Central memory CD8-positive, alpha-beta T cell (primary cell): Measurements from ENCODE around the gene SLCO1A2.
"Not testable (repeated sequence)": the region's sequence is repeated elsewhere in the genome, so short reads cannot be mapped to it uniquely, and the experiment has no call there.

ENCODE experiments used
- ATAC-seq: fragments of 150-1000 bp; cut with Tn5 transposase; replicated peaks from 2 replicates; pipeline ENCODE4 v1.10.0; 2022; ENCODE audit warnings: mild to moderate bottlenecking, moderate FRiP score, moderate number of reproducible peaks; ENCODE audit not compliant: poor library complexity, severe bottlenecking; ENCODE audit errors: extremely low read depth
- DNase-seq, 2 donors: peaks; one replicate each; pipeline ENCODE4 v3.0.0; 2021; ENCODE audit warnings: low spot score in 2 of 2
- H3K27ac Mint-ChIP-seq: one replicate; pipeline ENCODE4 v1.8.0; 2022; ENCODE audit warnings: low read depth, mild to moderate bottlenecking, moderate library complexity, mixed read lengths
- H3K27me3 Mint-ChIP-seq: one replicate; pipeline ENCODE4 v1.8.0; 2022; ENCODE audit warnings: mixed read lengths
- H3K36me3 Mint-ChIP-seq: one replicate; pipeline ENCODE4 v1.8.0; 2022; ENCODE audit warnings: mild to moderate bottlenecking, moderate library complexity, mixed read lengths; ENCODE audit not compliant: insufficient read depth
- H3K4me1 Mint-ChIP-seq: one replicate; pipeline ENCODE4 v1.8.0; 2022; ENCODE audit warnings: mixed read lengths
- H3K4me3 Mint-ChIP-seq: one replicate; pipeline ENCODE4 v1.8.0; 2022; ENCODE audit warnings: mild to moderate bottlenecking, moderate library complexity, mixed read lengths
- H3K9me3 Mint-ChIP-seq: one replicate; pipeline ENCODE4 v1.8.0; 2022; ENCODE audit warnings: mixed read lengths

SLCO1A2 gene, protein sequence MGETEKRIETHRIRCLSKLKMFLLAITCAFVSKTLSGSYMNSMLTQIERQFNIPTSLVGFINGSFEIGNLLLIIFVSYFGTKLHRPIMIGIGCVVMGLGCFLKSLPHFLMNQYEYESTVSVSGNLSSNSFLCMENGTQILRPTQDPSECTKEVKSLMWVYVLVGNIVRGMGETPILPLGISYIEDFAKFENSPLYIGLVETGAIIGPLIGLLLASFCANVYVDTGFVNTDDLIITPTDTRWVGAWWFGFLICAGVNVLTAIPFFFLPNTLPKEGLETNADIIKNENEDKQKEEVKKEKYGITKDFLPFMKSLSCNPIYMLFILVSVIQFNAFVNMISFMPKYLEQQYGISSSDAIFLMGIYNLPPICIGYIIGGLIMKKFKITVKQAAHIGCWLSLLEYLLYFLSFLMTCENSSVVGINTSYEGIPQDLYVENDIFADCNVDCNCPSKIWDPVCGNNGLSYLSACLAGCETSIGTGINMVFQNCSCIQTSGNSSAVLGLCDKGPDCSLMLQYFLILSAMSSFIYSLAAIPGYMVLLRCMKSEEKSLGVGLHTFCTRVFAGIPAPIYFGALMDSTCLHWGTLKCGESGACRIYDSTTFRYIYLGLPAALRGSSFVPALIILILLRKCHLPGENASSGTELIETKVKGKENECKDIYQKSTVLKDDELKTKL

DNA sequence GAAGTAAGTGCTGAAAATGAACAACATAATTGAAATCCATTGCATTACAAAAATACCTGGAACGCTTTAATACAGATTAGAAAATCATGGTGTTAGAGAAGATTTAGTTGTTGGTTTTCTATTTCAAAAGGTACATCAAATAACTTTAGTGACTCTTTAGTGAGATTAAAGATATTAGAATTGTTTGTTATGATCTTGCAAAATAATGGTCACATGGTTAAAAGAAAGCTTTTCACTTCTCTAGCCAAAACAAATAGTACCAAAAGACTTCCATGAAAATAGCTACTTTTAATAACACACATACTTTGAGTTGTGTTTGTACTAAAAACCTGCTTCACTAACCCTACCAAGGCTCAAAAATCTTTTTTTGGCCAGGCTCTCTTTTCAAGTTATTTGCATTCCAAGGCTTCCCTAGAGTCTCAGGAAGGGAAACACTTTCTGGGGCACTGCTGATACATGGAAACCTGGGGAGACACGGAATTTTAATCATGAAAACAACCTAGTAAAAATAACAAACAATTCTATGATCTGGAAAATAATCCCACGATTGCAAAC lies at the start of gene SLCO1A2:
TSS of gene SLCO1A2 (minus strand) at position 147 of the 555 bp plus-strand sequence. CDS start 270 bp downstream, outside the sequence.
- Mint-ChIP-seq H3K9me3 (no peaks in the 10 kb centered on the region), H3K27ac (no peak within 1 kb of the TSS), H3K36me3 (no peaks in the 10 kb centered on the region), H3K4me1 (no peaks in the 10 kb centered on the region), H3K4me3 (no peak within 1 kb of the TSS), H3K27me3 (peaks cover 18% of the 10 kb centered on the region)
- DNase-seq (no peak), ATAC-seq (no peak)

DNA sequence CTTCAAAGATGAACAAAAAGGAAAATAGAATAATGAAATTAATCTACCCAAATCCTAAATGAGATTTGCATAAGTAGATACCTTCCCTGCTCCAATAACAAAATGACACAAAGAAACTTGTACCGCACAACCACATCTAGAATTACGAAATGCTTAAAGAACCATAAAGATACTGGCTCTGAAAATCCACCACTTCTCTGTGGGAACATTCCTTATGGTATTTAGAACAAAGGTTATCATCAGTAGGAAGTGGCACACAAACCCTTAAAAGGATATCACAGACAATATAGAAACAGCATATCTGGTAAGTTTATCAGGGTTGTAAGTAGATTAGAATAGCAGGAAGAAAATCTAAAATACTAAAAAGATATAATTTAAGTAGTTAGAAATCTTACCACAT lies 49.5 kb upstream of the SLCO1A2 start:
- no peak for ATAC-seq
- Mint-ChIP-seq H3K4me3 (no peak overlapping the region), H3K36me3 (no peaks in the 10 kb centered on the region), H3K27ac (no peak overlapping the region), H3K4me1 (no peaks in the 10 kb centered on the region), H3K27me3 (peaks cover 38% of the 10 kb centered on the region), H3K9me3 (no peaks in the 10 kb centered on the region)
- no peak for DNase-seq

DNA sequence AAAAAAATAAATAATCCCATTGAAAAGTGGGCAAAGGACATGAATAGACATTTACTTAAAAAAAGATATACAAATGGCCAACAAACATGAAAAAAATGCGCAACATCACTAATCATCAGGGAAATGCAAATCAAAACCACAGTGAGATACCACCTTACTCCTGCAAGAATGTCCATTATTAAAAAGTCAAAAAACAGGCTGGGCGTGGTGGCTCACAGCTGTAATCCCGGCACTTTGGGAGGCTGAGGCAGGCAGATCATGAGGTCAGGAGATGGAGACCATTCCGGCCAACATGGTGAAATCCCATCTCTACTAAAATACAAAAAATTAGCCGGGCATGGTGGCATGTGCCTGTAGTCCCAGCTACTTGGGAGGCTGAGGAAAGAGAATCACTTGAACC lies 46.6 kb upstream of the SLCO1A2 start:
- not testable (repeated sequence) for DNase-seq, H3K9me3 Mint-ChIP-seq, H3K4me1 Mint-ChIP-seq, H3K36me3 Mint-ChIP-seq, H3K27ac Mint-ChIP-seq, H3K4me3 Mint-ChIP-seq, ATAC-seq
- peaks cover 44% of the 10 kb centered on the region for H3K27me3 Mint-ChIP-seq

DNA sequence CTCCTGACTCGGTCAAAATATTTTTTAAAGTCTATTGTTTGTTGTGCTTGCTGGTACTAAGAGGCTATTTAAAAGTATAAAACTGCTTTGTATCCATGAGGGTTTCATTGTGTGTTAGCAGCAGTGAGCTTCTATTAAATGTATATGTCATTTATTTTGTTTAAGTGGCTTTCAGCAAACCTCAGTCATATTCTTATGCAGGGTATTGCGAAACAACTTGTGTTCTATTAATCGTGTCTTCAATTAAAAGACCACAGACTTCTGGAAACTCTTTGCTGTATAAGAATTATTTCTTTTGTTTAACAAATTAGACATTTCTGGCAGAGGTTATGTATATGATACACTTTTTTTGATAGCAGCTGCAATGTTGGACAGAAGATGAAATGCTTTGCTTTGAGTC lies 44.5 kb upstream of the SLCO1A2 start:
- Mint-ChIP-seq H3K4me1 (no peaks in the 10 kb centered on the region), H3K27ac (no peak overlapping the region), H3K27me3 (peaks cover 44% of the 10 kb centered on the region), H3K9me3 (no peaks in the 10 kb centered on the region), H3K36me3 (no peaks in the 10 kb centered on the region), H3K4me3 (no peak overlapping the region)
- DNase-seq: no peak
- no peak for ATAC-seq

DNA sequence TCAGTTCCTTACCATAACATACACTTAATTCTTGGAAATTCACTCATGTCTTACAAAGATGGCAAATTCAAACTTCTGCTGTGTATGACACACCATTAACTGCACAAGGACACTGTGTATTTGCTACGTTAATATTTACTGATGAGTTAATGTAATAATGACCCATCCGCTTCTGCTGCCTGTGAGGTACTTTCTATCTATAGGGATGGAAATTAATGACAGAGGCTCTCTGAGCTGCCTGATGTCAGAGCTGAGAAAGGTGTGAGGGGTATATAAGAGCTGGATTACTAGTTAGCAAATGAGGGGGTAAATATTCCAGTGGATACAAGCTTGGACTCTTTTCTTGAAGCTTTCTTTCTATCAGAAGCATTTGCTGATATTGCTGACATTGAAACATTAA lies 37.9 kb upstream of the SLCO1A2 start, which contains the start of gene IAPP:
TSS of gene IAPP (plus strand) at position 301 of the 400 bp plus-strand sequence. CDS start 450 bp downstream, outside the sequence.
- peaks cover 6% of the 10 kb centered on the region for H3K4me1 Mint-ChIP-seq
- H3K27me3 Mint-ChIP-seq: peaks cover 6% of the 10 kb centered on the region
- no peak for ATAC-seq
- DNase-seq: no peak
- no peak within 1 kb of the TSS for H3K4me3 Mint-ChIP-seq
- H3K9me3 Mint-ChIP-seq: no peaks in the 10 kb centered on the region
- no peak within 1 kb of the TSS for H3K27ac Mint-ChIP-seq
- H3K36me3 Mint-ChIP-seq: no peaks in the 10 kb centered on the region

DNA sequence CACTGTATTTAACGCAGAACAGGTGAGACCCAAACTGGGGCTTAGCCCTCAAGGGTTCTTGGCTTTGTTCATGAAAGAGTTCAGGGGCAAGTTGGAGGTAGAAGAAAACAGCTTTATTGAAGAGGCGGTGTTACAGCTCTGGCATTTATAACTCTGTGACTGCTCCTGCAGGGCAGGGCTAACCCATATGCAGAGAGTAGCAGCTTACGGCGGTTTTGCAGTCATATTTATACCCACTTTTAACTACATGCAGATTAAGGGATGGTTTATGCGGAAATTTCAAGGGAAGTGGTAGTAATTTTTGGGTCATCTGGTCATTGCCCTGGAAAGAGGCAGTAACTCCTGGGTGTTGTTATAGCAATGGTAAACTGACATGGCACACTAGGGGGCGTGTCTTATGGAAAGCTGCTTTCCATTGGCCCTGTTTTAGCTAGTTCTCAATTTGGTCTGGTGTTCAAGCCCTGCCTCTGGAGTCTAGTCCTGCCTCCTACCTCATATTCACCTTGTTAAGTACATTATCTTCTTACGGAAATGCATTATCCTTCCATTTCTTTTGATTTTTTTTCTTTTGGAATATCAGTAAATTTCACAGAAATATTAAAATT lies 36.2 kb upstream of the SLCO1A2 start:
- DNase-seq: no peak
- no peaks in the 10 kb centered on the region for H3K36me3 Mint-ChIP-seq
- no peaks in the 10 kb centered on the region for H3K27me3 Mint-ChIP-seq
- peaks cover 12% of the 10 kb centered on the region for H3K4me1 Mint-ChIP-seq
- H3K9me3 Mint-ChIP-seq: no peaks in the 10 kb centered on the region
- H3K27ac Mint-ChIP-seq: no peak overlapping the region
- no peak overlapping the region for H3K4me3 Mint-ChIP-seq
- no peak for ATAC-seq

DNA sequence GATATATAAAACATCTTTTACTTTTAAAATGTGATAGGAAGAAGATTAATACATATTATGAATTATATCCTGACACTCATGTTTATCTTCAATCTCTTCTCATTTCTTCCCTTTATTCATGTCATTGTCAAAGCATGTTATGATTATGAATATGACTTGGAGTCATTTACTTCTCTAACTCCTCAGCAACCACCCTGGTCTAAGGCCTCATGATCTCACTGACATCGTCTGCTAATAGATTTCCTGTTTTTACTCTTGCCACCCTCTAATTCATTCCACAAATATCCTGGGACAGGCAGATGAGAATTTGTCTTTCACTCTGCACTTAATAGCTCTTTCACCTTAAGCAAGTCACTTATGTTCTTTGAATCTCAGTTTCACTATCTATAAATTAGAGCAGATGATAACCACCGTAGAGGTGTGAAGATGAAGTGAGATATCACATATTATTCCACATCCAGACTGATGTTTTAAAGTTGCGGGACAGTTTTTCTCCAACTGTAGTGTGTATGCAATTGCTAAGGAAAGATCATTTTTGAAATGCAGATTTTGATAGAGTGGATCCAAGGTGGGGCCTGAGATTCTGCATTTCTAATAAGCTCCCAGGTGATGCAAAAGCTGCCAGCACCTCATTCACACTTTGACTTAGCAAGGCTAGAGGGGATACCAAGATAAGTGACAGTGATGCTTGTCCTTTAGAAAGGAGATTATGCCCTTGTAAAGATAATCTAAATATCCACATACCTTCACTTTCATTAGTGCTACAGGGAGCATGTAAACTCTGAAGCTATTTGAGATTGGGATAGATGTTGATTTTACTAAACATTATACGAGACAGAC lies 34.6 kb upstream of the SLCO1A2 start:
- no peaks in the 10 kb centered on the region for H3K27me3 Mint-ChIP-seq
- no peaks in the 10 kb centered on the region for H3K9me3 Mint-ChIP-seq
- H3K4me1 Mint-ChIP-seq: peaks cover 12% of the 10 kb centered on the region
- no peak overlapping the region for H3K4me3 Mint-ChIP-seq
- no peaks in the 10 kb centered on the region for H3K36me3 Mint-ChIP-seq
- peak; percentile 40 for ATAC-seq
- H3K27ac Mint-ChIP-seq: no peak overlapping the region
- DNase-seq: no peak

DNA sequence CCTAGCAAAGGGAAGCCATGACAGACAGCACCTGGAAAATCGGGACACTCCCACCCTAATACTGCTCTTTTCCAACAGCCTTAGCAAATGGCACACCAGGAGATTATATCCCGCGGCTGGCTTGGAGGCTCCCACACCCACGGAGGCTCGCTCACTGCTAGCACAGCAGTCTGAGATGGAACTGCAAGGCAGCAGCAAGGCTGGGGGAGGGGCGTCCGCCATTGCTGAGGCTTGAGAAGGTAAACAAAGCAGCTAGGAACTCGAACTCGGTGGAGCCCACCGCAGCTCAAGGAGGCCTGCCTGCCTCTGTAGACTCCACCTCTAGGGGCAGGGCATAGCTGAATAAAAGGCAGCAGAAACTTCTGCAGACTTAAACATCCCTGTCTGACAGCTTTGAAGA lies 25.9 kb upstream of the SLCO1A2 start:
- not testable (repeated sequence) for H3K36me3 Mint-ChIP-seq, DNase-seq, H3K4me1 Mint-ChIP-seq, H3K9me3 Mint-ChIP-seq, ATAC-seq, H3K4me3 Mint-ChIP-seq, H3K27ac Mint-ChIP-seq
- H3K27me3 Mint-ChIP-seq: peaks cover 32% of the 10 kb centered on the region

DNA sequence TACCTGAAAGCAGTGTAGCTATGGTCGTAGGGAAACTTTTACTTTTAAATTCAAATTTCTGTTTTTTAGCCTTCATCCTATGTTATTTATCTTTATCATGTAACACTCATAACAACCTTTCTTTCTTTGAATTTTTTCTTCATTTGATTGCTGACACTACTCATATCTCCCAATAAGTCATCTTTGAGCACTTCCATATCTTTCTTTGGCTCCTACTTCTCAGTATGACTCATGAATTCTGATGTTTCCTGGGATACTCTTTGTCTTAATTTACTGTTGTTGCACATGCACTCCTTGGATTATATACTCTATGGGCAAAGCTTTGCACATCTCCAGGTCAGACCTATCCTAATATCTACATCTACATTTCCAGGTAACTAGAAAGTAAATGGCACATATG lies 19.9 kb upstream of the SLCO1A2 start:
- no peaks in the 10 kb centered on the region for H3K4me1 Mint-ChIP-seq
- ATAC-seq (no peak), DNase-seq (no peak)
- H3K4me3 Mint-ChIP-seq: no peak overlapping the region
- H3K27ac Mint-ChIP-seq: no peak overlapping the region
- no peaks in the 10 kb centered on the region for H3K36me3 Mint-ChIP-seq
- peaks cover 52% of the 10 kb centered on the region for H3K27me3 Mint-ChIP-seq
- H3K9me3 Mint-ChIP-seq: no peaks in the 10 kb centered on the region

DNA sequence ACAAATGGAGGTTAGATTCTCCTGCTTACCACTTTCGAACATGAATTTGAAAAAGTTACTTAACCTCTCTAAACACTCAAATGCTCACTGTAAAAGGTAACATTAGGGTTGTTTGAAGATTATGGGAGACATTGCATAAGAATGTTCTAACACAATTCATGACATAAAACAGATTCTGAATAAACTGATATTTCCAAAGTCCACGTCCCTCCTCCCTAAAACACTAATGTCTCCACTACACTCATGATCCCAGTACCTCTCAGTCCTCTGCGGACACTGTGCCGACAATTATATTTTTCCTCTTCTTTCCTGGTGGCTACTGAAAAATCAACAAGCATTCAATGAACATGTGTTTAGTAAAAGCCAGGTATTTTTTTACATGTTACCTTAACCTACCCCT lies 19.2 kb upstream of the SLCO1A2 start:
- Mint-ChIP-seq H3K9me3 (no peaks in the 10 kb centered on the region), H3K27me3 (peaks cover 52% of the 10 kb centered on the region), H3K27ac (no peak overlapping the region), H3K36me3 (no peaks in the 10 kb centered on the region), H3K4me1 (no peaks in the 10 kb centered on the region), H3K4me3 (no peak overlapping the region)
- DNase-seq (no peak), ATAC-seq (no peak)

DNA sequence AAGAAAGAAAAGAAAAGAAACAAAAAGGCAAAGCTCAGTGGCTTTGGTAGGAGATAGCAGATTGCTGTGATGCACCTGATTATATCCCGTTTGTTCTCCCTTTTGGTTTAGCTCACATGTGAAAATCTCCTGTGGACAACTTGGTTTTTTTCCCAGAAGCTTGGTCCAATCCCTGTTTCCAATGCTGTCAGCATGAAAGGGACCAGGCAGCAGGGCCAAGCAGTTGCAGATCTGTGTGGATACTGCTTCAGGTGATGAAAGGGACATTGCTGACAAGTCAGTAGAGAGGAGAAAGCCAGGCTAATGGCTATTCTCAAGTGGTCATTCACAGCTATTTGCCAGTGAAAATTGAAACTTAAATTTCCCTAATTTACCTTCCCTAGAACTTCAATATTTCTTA lies 18.8 kb upstream of the SLCO1A2 start:
- Mint-ChIP-seq H3K4me3 (no peak overlapping the region), H3K9me3 (no peaks in the 10 kb centered on the region), H3K27ac (no peak overlapping the region), H3K27me3 (peaks cover 52% of the 10 kb centered on the region), H3K36me3 (no peaks in the 10 kb centered on the region), H3K4me1 (no peaks in the 10 kb centered on the region)
- no peak for ATAC-seq
- DNase-seq: no peak

DNA sequence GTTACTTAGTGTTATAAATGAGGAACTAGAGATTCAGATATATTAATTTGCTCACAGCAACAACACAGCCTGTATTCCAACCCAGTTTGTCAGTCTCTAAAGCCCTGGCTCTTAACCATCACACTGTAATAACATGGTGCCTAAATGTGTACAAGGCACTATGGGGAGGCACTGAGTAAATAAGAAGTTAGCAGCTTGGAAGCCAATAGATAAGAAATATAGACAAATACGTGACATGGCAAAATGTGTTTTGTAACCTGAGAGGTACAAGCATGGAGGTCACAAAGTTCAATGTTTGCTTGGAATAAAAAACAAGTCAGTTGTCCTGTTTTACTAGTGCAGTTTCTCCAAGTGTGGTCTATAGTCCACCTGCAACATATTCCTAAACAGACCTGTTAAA lies 16.3 kb upstream of the SLCO1A2 start:
- no peak overlapping the region for H3K4me3 Mint-ChIP-seq
- H3K27me3 Mint-ChIP-seq: peaks cover 46% of the 10 kb centered on the region
- ATAC-seq: no peak

More for the DNA sequence above, 16.3 kb upstream of the SLCO1A2 start:
- no peaks in the 10 kb centered on the region for H3K9me3 Mint-ChIP-seq
- H3K27ac Mint-ChIP-seq: no peak overlapping the region
- no peak for DNase-seq
- H3K36me3 Mint-ChIP-seq: no peaks in the 10 kb centered on the region
- H3K4me1 Mint-ChIP-seq: no peaks in the 10 kb centered on the region
